NB4 (cell line): ENCODE data around the gene ZNF747.

Source experiments
- MYC ChIP-seq: IDR thresholded peaks from 2 replicates; pipeline ENCODE4 v1.6.1; 2011; ENCODE audit warnings: low read depth, low read length
- POLR2A ChIP-seq: IDR thresholded peaks from 2 replicates; pipeline ENCODE4 v1.6.1; 2011; ENCODE audit warnings: mild to moderate bottlenecking; ENCODE audit not compliant: insufficient read length; ENCODE audit errors: extremely low read depth
- TF ChIP-seq, protein P1 (sequence below): IDR thresholded peaks from one replicate; pipeline ENCODE4 v1.5.1; 2012; ENCODE audit warnings: low read depth, low read length
- TF ChIP-seq, protein P2 (sequence below): IDR thresholded peaks from 2 replicates; pipeline ENCODE4 v1.6.1; 2011; ENCODE audit warnings: low read depth, low read length

DNA sequence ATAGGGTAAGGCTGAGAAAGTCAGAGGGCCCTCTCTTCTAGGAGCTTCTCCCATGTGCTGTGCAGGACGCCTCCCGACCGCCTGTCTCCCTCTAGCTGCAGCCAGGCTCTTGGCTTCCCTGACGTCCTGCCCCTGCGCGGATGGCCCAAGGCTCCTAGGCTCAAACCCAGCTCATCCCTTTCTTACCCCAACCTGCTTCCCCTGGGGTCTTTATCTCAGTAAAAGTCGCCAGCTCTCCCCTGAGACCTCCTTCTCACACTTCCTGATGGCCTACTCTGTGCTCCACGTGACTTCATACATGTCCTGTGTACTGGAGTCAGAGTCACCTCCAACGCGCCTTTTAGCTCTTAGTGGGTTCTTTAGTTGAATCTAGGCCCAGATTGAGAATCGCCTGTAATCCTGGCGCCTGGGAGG lies 1.1 kb upstream of the ZNF747 start:
- TF ChIP-seq, protein P1, sequence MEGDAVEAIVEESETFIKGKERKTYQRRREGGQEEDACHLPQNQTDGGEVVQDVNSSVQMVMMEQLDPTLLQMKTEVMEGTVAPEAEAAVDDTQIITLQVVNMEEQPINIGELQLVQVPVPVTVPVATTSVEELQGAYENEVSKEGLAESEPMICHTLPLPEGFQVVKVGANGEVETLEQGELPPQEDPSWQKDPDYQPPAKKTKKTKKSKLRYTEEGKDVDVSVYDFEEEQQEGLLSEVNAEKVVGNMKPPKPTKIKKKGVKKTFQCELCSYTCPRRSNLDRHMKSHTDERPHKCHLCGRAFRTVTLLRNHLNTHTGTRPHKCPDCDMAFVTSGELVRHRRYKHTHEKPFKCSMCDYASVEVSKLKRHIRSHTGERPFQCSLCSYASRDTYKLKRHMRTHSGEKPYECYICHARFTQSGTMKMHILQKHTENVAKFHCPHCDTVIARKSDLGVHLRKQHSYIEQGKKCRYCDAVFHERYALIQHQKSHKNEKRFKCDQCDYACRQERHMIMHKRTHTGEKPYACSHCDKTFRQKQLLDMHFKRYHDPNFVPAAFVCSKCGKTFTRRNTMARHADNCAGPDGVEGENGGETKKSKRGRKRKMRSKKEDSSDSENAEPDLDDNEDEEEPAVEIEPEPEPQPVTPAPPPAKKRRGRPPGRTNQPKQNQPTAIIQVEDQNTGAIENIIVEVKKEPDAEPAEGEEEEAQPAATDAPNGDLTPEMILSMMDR: peak; percentile 59
- TF ChIP-seq POLR2A (peak; percentile 33), MYC (peak; percentile 94)
- TF ChIP-seq, protein P2, sequence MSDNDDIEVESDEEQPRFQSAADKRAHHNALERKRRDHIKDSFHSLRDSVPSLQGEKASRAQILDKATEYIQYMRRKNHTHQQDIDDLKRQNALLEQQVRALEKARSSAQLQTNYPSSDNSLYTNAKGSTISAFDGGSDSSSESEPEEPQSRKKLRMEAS: peak; percentile 93
